Tibial nerve (tissue), 4 donors: ENCODE results near the gene PRKAR1B.

Source experiments
- EP300 ChIP-seq, 2 donors: sonication (generic); formaldehyde crosslinking; IDR thresholded peaks; one replicate each; pipeline ENCODE4 v1.6.1; 2017; ENCODE audit warnings: antibody characterized with exemption in 2 of 2, mild to moderate bottlenecking in 1 of 2
- POLR2A ChIP-seq, 2 donors: fragments of 450-650 bp; IDR thresholded peaks; one replicate each; pipeline ENCODE4 v1.6.1; 2017; ENCODE audit warnings: antibody characterized with exemption in 2 of 2, mild to moderate bottlenecking in 2 of 2, moderate library complexity in 2 of 2
- TF ChIP-seq, protein P1 (sequence below), 5 experiments: fragments of 200-600 bp in 3 of 5; fragments of 450-650 bp in 2 of 5; sonication (generic) in 3 of 5; IDR thresholded peaks; one replicate each; pipeline ENCODE4 v1.5.1; 2016 to 2019; ENCODE audit warnings: antibody characterized with exemption in 5 of 5, mild to moderate bottlenecking in 3 of 5, moderate library complexity in 2 of 5

DNA sequence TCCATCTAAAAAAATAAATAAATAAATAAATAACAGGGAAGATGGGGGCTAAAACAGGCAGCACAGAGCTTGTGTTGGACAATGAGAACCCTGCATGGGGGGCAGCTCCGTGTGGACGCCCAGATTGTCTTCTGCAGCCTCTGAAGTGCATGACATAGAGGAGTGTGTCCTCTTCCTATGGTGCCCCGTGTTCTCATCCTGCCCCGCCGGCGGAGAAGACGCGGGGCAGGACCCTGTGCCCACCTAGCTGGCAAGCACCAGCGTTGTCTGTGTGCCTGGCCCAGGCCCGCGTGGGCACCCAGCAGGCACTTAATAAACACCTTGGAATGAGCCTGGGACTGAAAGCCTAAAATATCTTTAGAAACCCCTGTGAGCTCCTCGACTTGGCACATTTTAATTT, 89.3 kb downstream of the PRKAR1B start:
- TF ChIP-seq EP300 (IDR thresholded peaks at IDR 0.05) (no peak), POLR2A (IDR thresholded peaks at IDR 0.05) (no peak)
- TF ChIP-seq, protein P1, sequence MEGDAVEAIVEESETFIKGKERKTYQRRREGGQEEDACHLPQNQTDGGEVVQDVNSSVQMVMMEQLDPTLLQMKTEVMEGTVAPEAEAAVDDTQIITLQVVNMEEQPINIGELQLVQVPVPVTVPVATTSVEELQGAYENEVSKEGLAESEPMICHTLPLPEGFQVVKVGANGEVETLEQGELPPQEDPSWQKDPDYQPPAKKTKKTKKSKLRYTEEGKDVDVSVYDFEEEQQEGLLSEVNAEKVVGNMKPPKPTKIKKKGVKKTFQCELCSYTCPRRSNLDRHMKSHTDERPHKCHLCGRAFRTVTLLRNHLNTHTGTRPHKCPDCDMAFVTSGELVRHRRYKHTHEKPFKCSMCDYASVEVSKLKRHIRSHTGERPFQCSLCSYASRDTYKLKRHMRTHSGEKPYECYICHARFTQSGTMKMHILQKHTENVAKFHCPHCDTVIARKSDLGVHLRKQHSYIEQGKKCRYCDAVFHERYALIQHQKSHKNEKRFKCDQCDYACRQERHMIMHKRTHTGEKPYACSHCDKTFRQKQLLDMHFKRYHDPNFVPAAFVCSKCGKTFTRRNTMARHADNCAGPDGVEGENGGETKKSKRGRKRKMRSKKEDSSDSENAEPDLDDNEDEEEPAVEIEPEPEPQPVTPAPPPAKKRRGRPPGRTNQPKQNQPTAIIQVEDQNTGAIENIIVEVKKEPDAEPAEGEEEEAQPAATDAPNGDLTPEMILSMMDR (IDR thresholded peaks at IDR 0.05), result no peak
